ENCODE measurements around the gene KRT85. TPM values are rescaled to one million over a fixed set of nuclear protein-coding genes. Genes with fewer than 3 reads are reported as not detected.

KRT85 gene
- total RNA-seq, 1 donor from 2014 or later, result not detected

- FAIRE-seq, result no peak
- DNase-seq (ENCODE audit: low read depth), result no peak
- H3K36me3 ChIP-seq (ENCODE audit: control insufficient read depth, insufficient read depth, low read length), result no peaks in the 10 kb centered on the region
- no peaks in the 10 kb centered on the region for H3K27me3 ChIP-seq (ENCODE audit: control insufficient read depth, insufficient read depth, low read length)
- TF ChIP-seq CTCF (IDR thresholded peaks at IDR 0.05; ENCODE audit: insufficient read depth, low read length, severe bottlenecking), result no peak
- H3K4me3 ChIP-seq (ENCODE audit: low read depth, low read length), result no peak overlapping the region
These were observed 10.8 kb upstream of the KRT85 start for GRCh38 chr12:52378091-52378490.

GRCh38 chr12:52377266-52377665, 10.0 kb upstream of the KRT85 start:
- DNase-seq (ENCODE audit: low read depth) (no peak), FAIRE-seq (no peak)
- no peak overlapping the region for H3K4me3 ChIP-seq (ENCODE audit: low read depth, low read length)
- no peak for TF ChIP-seq CTCF (IDR thresholded peaks at IDR 0.05; ENCODE audit: insufficient read depth, low read length, severe bottlenecking)
- no peaks in the 10 kb centered on the region for H3K36me3 ChIP-seq (ENCODE audit: control insufficient read depth, insufficient read depth, low read length)
- no peaks in the 10 kb centered on the region for H3K27me3 ChIP-seq (ENCODE audit: control insufficient read depth, insufficient read depth, low read length)

DNA sequence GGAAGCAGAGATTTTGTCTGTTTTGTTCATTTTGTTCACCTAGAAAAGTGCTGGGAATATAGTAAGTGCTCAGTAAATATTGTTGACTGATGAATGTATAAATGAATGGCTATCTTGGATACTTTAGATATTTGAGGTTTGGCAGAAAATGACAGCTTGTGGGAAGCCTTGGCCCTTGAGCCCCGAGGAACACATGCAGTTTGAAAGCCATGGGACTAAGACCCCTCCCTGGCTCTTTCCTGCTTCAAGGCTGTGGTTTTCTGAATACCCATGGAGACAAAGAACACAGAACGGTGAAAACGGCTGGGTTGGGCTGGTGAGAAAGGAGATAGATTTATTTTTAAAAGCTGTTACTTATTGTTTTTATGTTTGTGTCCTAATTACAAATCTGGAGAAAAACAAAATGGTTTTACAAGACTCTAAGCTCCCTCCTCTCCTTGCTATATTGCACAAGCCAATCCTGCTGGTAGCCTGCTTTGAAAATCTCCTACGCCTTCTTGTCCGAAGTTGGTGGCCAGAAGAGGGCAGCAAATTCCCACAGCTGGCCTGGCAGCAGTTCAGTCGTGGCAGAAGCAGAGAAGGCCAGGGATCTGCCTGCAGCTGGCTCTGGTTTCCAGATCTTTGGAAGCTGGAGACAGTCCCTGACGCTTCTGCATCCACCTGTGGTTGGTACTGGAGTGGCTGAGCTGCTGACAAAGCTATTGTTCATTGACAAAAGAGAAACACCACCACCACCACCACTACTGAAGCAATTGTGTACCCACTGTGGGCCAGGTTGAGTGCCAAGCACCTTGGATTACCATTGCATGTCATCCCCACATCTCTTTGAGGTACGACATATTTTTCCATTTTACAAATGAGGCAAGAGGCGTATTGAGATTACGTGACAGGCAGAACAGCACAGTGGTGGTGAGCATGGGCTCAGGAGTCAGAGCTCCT, 5.2 kb upstream of the KRT85 start:
- peak; percentile 88 for TF ChIP-seq CTCF (IDR thresholded peaks at IDR 0.05; ENCODE audit: insufficient read depth, low read length, severe bottlenecking)
- H3K27me3 ChIP-seq (ENCODE audit: control insufficient read depth, insufficient read depth, low read length), result no peaks in the 10 kb centered on the region
- DNase-seq (ENCODE audit: low read depth) (peak; percentile 83), FAIRE-seq (peak; percentile 23)
- H3K36me3 ChIP-seq (ENCODE audit: control insufficient read depth, insufficient read depth, low read length), result no peaks in the 10 kb centered on the region
- H3K4me3 ChIP-seq (ENCODE audit: low read depth, low read length), result no peak overlapping the region

- DNase-seq (ENCODE audit: low read depth) (no peak), FAIRE-seq (no peak)
- TF ChIP-seq CTCF (IDR thresholded peaks at IDR 0.05; ENCODE audit: insufficient read depth, low read length, severe bottlenecking), result no peak
- no peaks in the 10 kb centered on the region for H3K27me3 ChIP-seq (ENCODE audit: control insufficient read depth, insufficient read depth, low read length)
- no peaks in the 10 kb centered on the region for H3K36me3 ChIP-seq (ENCODE audit: control insufficient read depth, insufficient read depth, low read length)
- no peak overlapping the region for H3K4me3 ChIP-seq (ENCODE audit: low read depth, low read length)
These were observed 4.4 kb upstream of the KRT85 start for GRCh38 chr12:52371716-52372115.

DNA sequence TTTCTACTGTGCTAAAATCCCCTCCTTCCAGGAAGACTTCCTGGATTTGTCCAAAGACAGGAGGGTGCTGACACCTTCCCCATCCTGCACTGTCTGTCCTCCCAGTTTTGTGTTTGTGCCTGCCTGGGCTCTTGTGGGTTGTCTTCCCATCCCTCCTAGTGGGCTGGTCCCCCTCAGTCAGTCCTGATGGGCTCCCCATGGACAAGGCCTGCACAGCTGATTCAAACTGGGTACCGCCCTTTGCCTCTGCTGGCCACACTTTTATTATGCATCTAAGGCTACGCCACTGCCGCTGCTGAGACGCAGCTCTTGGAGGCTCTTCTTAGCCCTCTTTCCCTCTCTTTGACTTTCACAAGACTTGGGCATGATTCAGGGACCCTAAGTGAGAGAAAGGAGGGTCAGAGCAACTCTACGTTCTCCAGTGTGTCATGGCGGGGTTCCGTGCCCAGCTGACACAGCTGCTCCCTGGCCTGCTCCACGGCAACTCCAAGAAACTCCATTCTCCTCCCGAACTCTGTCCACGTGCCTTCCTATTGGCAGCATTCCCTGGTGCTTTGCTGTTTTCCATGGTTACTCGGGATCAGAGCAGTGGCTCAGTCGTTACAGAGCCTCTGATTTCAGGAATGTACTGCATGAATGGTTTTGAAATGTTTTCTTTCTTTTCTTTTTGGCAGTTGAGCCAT, 3.8 kb upstream of the KRT85 start:
- Histone ChIP-seq H3K4me3 (ENCODE audit: low read depth, low read length) (no peak overlapping the region), H3K36me3 (ENCODE audit: control insufficient read depth, insufficient read depth, low read length) (no peaks in the 10 kb centered on the region), H3K27me3 (ENCODE audit: control insufficient read depth, insufficient read depth, low read length) (no peaks in the 10 kb centered on the region)
- TF ChIP-seq CTCF (IDR thresholded peaks at IDR 0.05; ENCODE audit: insufficient read depth, low read length, severe bottlenecking), result no peak
- FAIRE-seq (no peak), DNase-seq (ENCODE audit: low read depth) (no peak)

Data from bronchial epithelial cell (primary cell).